Liver (tissue), 9 donors: ENCODE measurements around the gene CCDC80. TPM values are rescaled to one million over a fixed set of nuclear protein-coding genes. Genes with fewer than 3 reads are reported as not detected.

Experiments
- DNase-seq: peaks from one replicate; pipeline ENCODE4 v3.0.0-alpha.2; 2017; ENCODE audit warnings: low spot score
- H3K27ac ChIP-seq, 2 donors: one replicate each; pipeline ENCODE4 v1.7.0; 2013; ENCODE audit warnings: inconsistent platforms in 2 of 2, low read length in 2 of 2, control low read depth in 1 of 2, low read depth in 1 of 2, mild to moderate bottlenecking in 1 of 2
- H3K27me3 ChIP-seq, 4 donors: one replicate each; pipeline versions ENCODE4 v1.6.1 to v1.7.0; 2013; ENCODE audit warnings: low read length in 3 of 4, inconsistent platforms in 1 of 4, mild to moderate bottlenecking in 1 of 4, moderate library complexity in 1 of 4; ENCODE audit not compliant: control insufficient read depth in 4 of 4, insufficient read depth in 4 of 4
- H3K36me3 ChIP-seq, 4 donors: one replicate each; pipeline versions ENCODE4 v1.6.1 to v1.7.0; 2013; ENCODE audit warnings: low read length in 3 of 4, mild to moderate bottlenecking in 3 of 4, low read depth in 1 of 4, moderate library complexity in 1 of 4; ENCODE audit not compliant: control insufficient read depth in 4 of 4, insufficient read depth in 3 of 4
- H3K4me1 ChIP-seq, 4 donors: one replicate each; pipeline versions ENCODE4 v1.6.1 to v1.7.0; 2013; ENCODE audit warnings: low read length in 3 of 4, mild to moderate bottlenecking in 3 of 4, moderate library complexity in 1 of 4; ENCODE audit not compliant: control insufficient read depth in 4 of 4, insufficient read depth in 4 of 4
- H3K4me3 ChIP-seq, 3 donors: one replicate each; pipeline versions ENCODE4 v1.6.1 to v1.7.0; 2013; ENCODE audit warnings: low read length in 3 of 3, control low read depth in 1 of 3, low read depth in 1 of 3, mild to moderate bottlenecking in 1 of 3
- H3K9ac ChIP-seq, 2 donors: one replicate each; pipeline ENCODE4 v1.7.0; 2013; ENCODE audit warnings: low read length in 2 of 2, mild to moderate bottlenecking in 2 of 2, moderate library complexity in 2 of 2, control low read depth in 1 of 2, low read depth in 1 of 2
- H3K9me3 ChIP-seq, 4 donors: one replicate each; pipeline versions ENCODE4 v1.6.1 to v1.7.0; 2013; ENCODE audit warnings: low read length in 3 of 4; ENCODE audit not compliant: control insufficient read depth in 4 of 4
- ATF3 ChIP-seq: IDR thresholded peaks from 2 replicates; pipeline ENCODE4 v1.6.1; 2016; ENCODE audit warnings: antibody characterized with exemption
- CTCF ChIP-seq: fragments of 150-350 bp; IDR thresholded peaks from 2 replicates; pipeline ENCODE4 v1.5.1; 2017; ENCODE audit warnings: improper control_type of control experiment, low read depth, low read length; ENCODE audit not compliant: missing input control
- EGR1 ChIP-seq, 2 donors: IDR thresholded peaks; 2 replicates each; pipeline ENCODE4 v1.6.1; 2016 to 2018; ENCODE audit warnings: antibody characterized with exemption in 2 of 2, low read depth in 2 of 2
- FOXA1 ChIP-seq: IDR thresholded peaks from 2 replicates; pipeline ENCODE4 v1.6.1; 2016; ENCODE audit warnings: antibody characterized with exemption
- GABPA ChIP-seq, 2 donors: IDR thresholded peaks in 1 of 2; conservative IDR thresholded peaks in 1 of 2; 2 replicates each; pipeline ENCODE4 v1.6.1; 2016; ENCODE audit warnings: antibody characterized with exemption in 2 of 2, mild to moderate bottlenecking in 1 of 2, moderate library complexity in 1 of 2
- HNF4A ChIP-seq, 2 donors: conservative IDR thresholded peaks; 2 replicates each; pipeline ENCODE4 v1.6.1; 2016; ENCODE audit warnings: antibody characterized with exemption in 2 of 2, mild to moderate bottlenecking in 2 of 2
- HNF4G ChIP-seq: IDR thresholded peaks from 2 replicates; pipeline ENCODE4 v1.6.1; 2016; ENCODE audit warnings: antibody characterized with exemption
- JUND ChIP-seq, 2 donors: IDR thresholded peaks; 2 replicates each; pipeline ENCODE4 v1.6.1; 2016; ENCODE audit warnings: antibody characterized with exemption in 2 of 2
- MAX ChIP-seq: IDR thresholded peaks from 2 replicates; pipeline ENCODE4 v1.6.1; 2016; ENCODE audit warnings: antibody characterized with exemption
- NR2F2 ChIP-seq: IDR thresholded peaks from 2 replicates; pipeline ENCODE4 v1.6.1; 2016; ENCODE audit warnings: antibody characterized with exemption
- RAD21 ChIP-seq, 2 donors: IDR thresholded peaks; 2 replicates each; pipeline ENCODE4 v1.6.1; 2016; ENCODE audit warnings: antibody characterized with exemption in 2 of 2, mild to moderate bottlenecking in 2 of 2
- REST ChIP-seq: IDR thresholded peaks from 2 replicates; pipeline ENCODE4 v1.6.1; 2016; ENCODE audit warnings: antibody characterized with exemption, mild to moderate bottlenecking
- RXRA ChIP-seq, 2 donors: IDR thresholded peaks; 2 replicates each; pipeline ENCODE4 v1.6.1; 2017 to 2018; ENCODE audit warnings: antibody characterized with exemption in 2 of 2, mild to moderate bottlenecking in 1 of 2
- TAF1 ChIP-seq: conservative IDR thresholded peaks from 2 replicates; pipeline ENCODE4 v1.6.1; 2016; ENCODE audit warnings: antibody characterized with exemption, mild to moderate bottlenecking
- ZBTB33 ChIP-seq: IDR thresholded peaks from 2 replicates; pipeline ENCODE4 v1.6.1; 2016; ENCODE audit warnings: antibody characterized with exemption
- WGBS: extraction: QIAGEN DNeasy Blood & Tissue Kit; methylation state at CpG from one replicate; pipeline ENCODE4 v1.1.7; 2013; 5-methylcytosine and 5-hydroxymethylcytosine counted together
- polyA plus RNA-seq, 2 donors: library from polyadenylated mRNA; stranded (reverse) in 1 of 2; unstranded in 1 of 2; fragments of 200-250 nt in 1 of 2; fragments of >200 nt in 1 of 2; fragmentation: Nextera tagmentation in 1 of 2; extraction: Ambion mirVana in 1 of 2; gene quantifications; one replicate each; pipeline versions ENCODE4 v1.2.1 to v1.2.3, GENCODE V29; 2013 to 2015
- total RNA-seq, 2 donors: library from RNA; depleted of rRNA; stranded (reverse); fragments of >200 nt; gene quantifications; one replicate each; pipeline ENCODE4 v1.2.3, GENCODE V29; 2014
- donor health status: healthy.
- donor health status: healthy.
- donor health status: healthy.
- donor health status: healthy.
- donor health status: healthy.

Gene CCDC80
- total and polyA plus RNA-seq, 4 donors: 0.17 to 2.1 (median 1.1) TPM

GRCh38 chr3:112633757-112634156 is 7.2 kb downstream of the CCDC80 start:
- Histone ChIP-seq H3K9me3 (no peaks in the 10 kb centered on the region), H3K27me3 (no peaks in the 10 kb centered on the region), H3K27ac (no peak overlapping the region), H3K9ac (no peak overlapping the region), H3K4me3 (no peak overlapping the region), H3K36me3 (no peaks in the 10 kb centered on the region), H3K4me1 (no peaks in the 10 kb centered on the region)
- TF ChIP-seq RXRA (IDR thresholded peaks at IDR 0.05) (no peak), ZBTB33 (no peak), HNF4A (conservative IDR thresholded peaks at IDR 0.05) (no peak), RAD21 (IDR thresholded peaks at IDR 0.05) (no peak), NR2F2 (no peak), FOXA1 (no peak), TAF1 (no peak), REST (no peak), GABPA (IDR thresholded peaks at IDR 0.05 in 1 of 2, conservative IDR thresholded peaks at IDR 0.05 in 1 of 2) (no peak), MAX (no peak), JUND (IDR thresholded peaks at IDR 0.05) (no peak)
- 59% methylated on average over 1 of the region's 1 CpG for WGBS
- DNase-seq: no peak

GRCh38 chr3:112633191-112633590 is 7.8 kb downstream of the CCDC80 start:
- H3K4me1 ChIP-seq: no peaks in the 10 kb centered on the region
- no peak overlapping the region for H3K9ac ChIP-seq
- no peaks in the 10 kb centered on the region for H3K27me3 ChIP-seq
- WGBS: 48% methylated on average over 3 of the region's 3 CpGs
- H3K36me3 ChIP-seq: no peaks in the 10 kb centered on the region
- TF ChIP-seq HNF4G (no peak), HNF4A (conservative IDR thresholded peaks at IDR 0.05) (no peak), NR2F2 (no peak), CTCF (no peak), RAD21 (IDR thresholded peaks at IDR 0.05) (no peak), EGR1 (IDR thresholded peaks at IDR 0.05; ENCODE audit: low read depth in 2 of 2) (no peak), GABPA (IDR thresholded peaks at IDR 0.05 in 1 of 2, conservative IDR thresholded peaks at IDR 0.05 in 1 of 2) (no peak), ZBTB33 (no peak), REST (no peak), ATF3 (no peak)
- no peaks in the 10 kb centered on the region for H3K9me3 ChIP-seq
- DNase-seq: no peak
- H3K4me3 ChIP-seq: no peak overlapping the region
- H3K27ac ChIP-seq: no peak overlapping the region
